DND-41 (cell line): ENCODE measurements around the gene ADGRB3.
"Not testable (repeated sequence)": the region's sequence is repeated elsewhere in the genome, so short reads cannot be mapped to it uniquely, and the experiment has no call there.

Experiments
- ATAC-seq: fragments of 200-7000 bp; cut with Tn5 transposase; 3 replicates; pipeline ENCODE4 v1.9.1; 2021; ENCODE audit warnings: low read depth; ENCODE audit not compliant: insufficient read depth
- DNase-seq: peaks from one replicate; pipeline ENCODE4 v3.0.0-alpha.2; 2020
- H2AFZ ChIP-seq: 2 replicates; pipeline ENCODE4 v1.6.0; 2012; ENCODE audit warnings: low read depth, low read length
- H3K27ac ChIP-seq: 2 replicates; pipeline ENCODE4 v1.5.1; 2012; ENCODE audit warnings: low read length, inconsistent platforms
- H3K27me3 ChIP-seq: fragments of 200-600 bp; sonication (generic); 2 replicates; pipeline ENCODE4 v1.6.0; 2012; ENCODE audit warnings: low read length, mild to moderate bottlenecking, inconsistent platforms; ENCODE audit not compliant: insufficient read depth, poor library complexity
- H3K36me3 ChIP-seq: 2 replicates; pipeline ENCODE4 v1.5.1; 2012; ENCODE audit warnings: low read length, inconsistent platforms; ENCODE audit not compliant: insufficient read depth
- H3K4me1 ChIP-seq: 2 replicates; pipeline ENCODE4 v1.5.1; 2012; ENCODE audit warnings: mild to moderate bottlenecking, low read length; ENCODE audit not compliant: insufficient read depth
- H3K4me2 ChIP-seq: 2 replicates; pipeline ENCODE4 v1.6.0; 2012; ENCODE audit warnings: mild to moderate bottlenecking, moderate library complexity, low read length, inconsistent platforms; ENCODE audit not compliant: insufficient read depth
- H3K4me3 ChIP-seq, 2 experiments: fragments of 200-600 bp in 1 of 2; shearing (Covaris generic) in 1 of 2; 2 replicates each; pipeline ENCODE4 v1.5.1; 2012 to 2016; ENCODE audit warnings: inconsistent platforms in 2 of 2, low read length in 2 of 2, mild to moderate bottlenecking in 2 of 2, low read depth in 1 of 2, moderate library complexity in 1 of 2
- H3K79me2 ChIP-seq: 2 replicates; pipeline ENCODE4 v1.6.0; 2012; ENCODE audit warnings: low read length, inconsistent platforms; ENCODE audit not compliant: insufficient read depth
- H3K9ac ChIP-seq: 2 replicates; pipeline ENCODE4 v1.6.0; 2012; ENCODE audit warnings: low read depth, mild to moderate bottlenecking, inconsistent platforms, low read length, moderate library complexity
- H3K9me3 ChIP-seq: 2 replicates; pipeline ENCODE4 v1.5.1; 2012; ENCODE audit warnings: low read length, moderate library complexity, mild to moderate bottlenecking, inconsistent platforms; ENCODE audit not compliant: insufficient read depth, severe bottlenecking
- H4K20me1 ChIP-seq: 2 replicates; pipeline ENCODE4 v1.6.0; 2012; ENCODE audit warnings: low read length; ENCODE audit not compliant: insufficient read depth
- CTCF ChIP-seq: IDR thresholded peaks from 2 replicates; pipeline ENCODE4 v1.5.1; 2012; ENCODE audit warnings: borderline replicate concordance, low read length, moderate library complexity, mild to moderate bottlenecking; ENCODE audit not compliant: poor library complexity, severe bottlenecking; ENCODE audit errors: extremely low read depth
- EZH2 ChIP-seq: IDR thresholded peaks from 3 replicates; pipeline ENCODE4 v1.6.1; 2012; ENCODE audit warnings: borderline replicate concordance, low read depth, mild to moderate bottlenecking, moderate library complexity, low read length, inconsistent platforms; ENCODE audit not compliant: severe bottlenecking

The ADGRB3 gene

DNA sequence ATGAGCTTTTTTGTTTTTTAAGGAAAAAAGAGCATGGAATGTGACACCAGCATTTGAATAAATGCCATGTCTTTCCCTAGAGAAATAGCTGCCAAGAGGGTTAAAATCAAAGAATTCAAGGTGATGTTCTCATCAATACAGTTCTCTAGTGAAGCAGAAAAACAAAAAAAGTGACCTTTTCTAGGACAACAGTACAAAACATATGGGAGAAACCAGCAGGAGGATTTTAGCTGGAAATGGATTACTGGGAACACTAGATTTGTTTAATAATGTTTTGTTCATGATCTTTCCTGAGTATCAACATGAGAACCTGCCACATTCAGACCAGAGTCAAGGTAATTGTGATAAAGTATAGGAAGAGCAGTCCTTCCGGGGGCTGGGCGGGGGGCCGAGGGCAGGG is 789.5 kb downstream of the ADGRB3 start:
- Histone ChIP-seq H3K4me1 (no peaks in the 10 kb centered on the region), H3K4me3 (no peak overlapping the region), H4K20me1 (no peaks in the 10 kb centered on the region), H3K9ac (no peak overlapping the region), H2AFZ (no peak overlapping the region), H3K27me3 (no peaks in the 10 kb centered on the region), H3K4me2 (no peak overlapping the region), H3K36me3 (no peaks in the 10 kb centered on the region), H3K27ac (no peak overlapping the region), H3K79me2 (no peaks in the 10 kb centered on the region), H3K9me3 (no peaks in the 10 kb centered on the region)
- TF ChIP-seq EZH2 = no peak
- TF ChIP-seq CTCF = no peak
- no peak for ATAC-seq
- DNase-seq = no peak

- Histone ChIP-seq H3K79me2 (no peaks in the 10 kb centered on the region), H3K36me3 (no peaks in the 10 kb centered on the region), H3K9ac (no peak overlapping the region), H3K4me2 (no peak overlapping the region), H3K4me1 (no peaks in the 10 kb centered on the region), H3K27me3 (no peaks in the 10 kb centered on the region), H3K9me3 (no peaks in the 10 kb centered on the region), H2AFZ (no peak overlapping the region), H3K27ac (no peak overlapping the region), H3K4me3 (no peak overlapping the region), H4K20me1 (no peaks in the 10 kb centered on the region)
- DNase-seq = no peak
- ATAC-seq = no peak
- TF ChIP-seq EZH2 = no peak
- no peak for TF ChIP-seq CTCF
Measured at GRCh38 chr6:69427882-69428281, 792.8 kb downstream of the ADGRB3 start.

GRCh38 chr6:69432168-69432567 is 797.1 kb downstream of the ADGRB3 start:
- not testable (repeated sequence) for H3K9ac ChIP-seq, H3K79me2 ChIP-seq, DNase-seq, H3K4me2 ChIP-seq, H3K36me3 ChIP-seq, H3K27me3 ChIP-seq, H3K9me3 ChIP-seq, H3K4me1 ChIP-seq, H4K20me1 ChIP-seq, H3K4me3 ChIP-seq, H2AFZ ChIP-seq, ATAC-seq, H3K27ac ChIP-seq

- H3K27me3 ChIP-seq, H3K4me3 ChIP-seq, H3K4me1 ChIP-seq, H3K27ac ChIP-seq, H3K79me2 ChIP-seq, H3K9me3 ChIP-seq, H2AFZ ChIP-seq, ATAC-seq, H4K20me1 ChIP-seq, H3K4me2 ChIP-seq, DNase-seq, H3K36me3 ChIP-seq, H3K9ac ChIP-seq: not testable (repeated sequence)
Measured at GRCh38 chr6:69433116-69433515, 798.0 kb downstream of the ADGRB3 start.

DNA sequence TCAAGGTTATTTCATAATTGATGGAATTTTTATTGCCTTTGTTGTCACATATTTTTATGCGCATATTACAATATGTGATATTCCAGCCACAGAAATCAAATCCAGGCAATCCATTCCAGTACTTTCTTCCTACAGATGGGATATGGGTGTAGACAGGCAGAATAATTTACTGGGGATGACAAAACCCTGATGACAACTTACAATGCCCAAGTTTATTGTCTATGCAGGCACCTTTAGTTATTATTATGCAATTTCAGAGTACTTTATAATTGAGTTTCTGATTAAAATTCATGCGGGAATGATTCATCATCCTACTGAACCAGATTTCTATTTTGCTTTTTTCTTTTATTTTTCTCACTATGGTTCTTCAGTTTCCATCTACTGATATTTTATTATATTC is 803.0 kb downstream of the ADGRB3 start:
- Histone ChIP-seq H3K4me2 (no peak overlapping the region), H3K27ac (no peak overlapping the region), H3K4me3 (no peak overlapping the region), H3K36me3 (no peaks in the 10 kb centered on the region), H2AFZ (no peak overlapping the region), H4K20me1 (no peaks in the 10 kb centered on the region), H3K27me3 (no peaks in the 10 kb centered on the region), H3K79me2 (no peaks in the 10 kb centered on the region), H3K9ac (no peak overlapping the region), H3K9me3 (no peaks in the 10 kb centered on the region), H3K4me1 (no peaks in the 10 kb centered on the region)
- ATAC-seq (no peak), DNase-seq (no peak)
- no peak for TF ChIP-seq EZH2
- no peak for TF ChIP-seq CTCF
